ENCODE measurements around the gene KRTAP2-1.
"Not testable (repeated sequence)": the region's sequence is repeated elsewhere in the genome, so short reads cannot be mapped to it uniquely, and the experiment has no call there.

Gene KRTAP2-1

DNA sequence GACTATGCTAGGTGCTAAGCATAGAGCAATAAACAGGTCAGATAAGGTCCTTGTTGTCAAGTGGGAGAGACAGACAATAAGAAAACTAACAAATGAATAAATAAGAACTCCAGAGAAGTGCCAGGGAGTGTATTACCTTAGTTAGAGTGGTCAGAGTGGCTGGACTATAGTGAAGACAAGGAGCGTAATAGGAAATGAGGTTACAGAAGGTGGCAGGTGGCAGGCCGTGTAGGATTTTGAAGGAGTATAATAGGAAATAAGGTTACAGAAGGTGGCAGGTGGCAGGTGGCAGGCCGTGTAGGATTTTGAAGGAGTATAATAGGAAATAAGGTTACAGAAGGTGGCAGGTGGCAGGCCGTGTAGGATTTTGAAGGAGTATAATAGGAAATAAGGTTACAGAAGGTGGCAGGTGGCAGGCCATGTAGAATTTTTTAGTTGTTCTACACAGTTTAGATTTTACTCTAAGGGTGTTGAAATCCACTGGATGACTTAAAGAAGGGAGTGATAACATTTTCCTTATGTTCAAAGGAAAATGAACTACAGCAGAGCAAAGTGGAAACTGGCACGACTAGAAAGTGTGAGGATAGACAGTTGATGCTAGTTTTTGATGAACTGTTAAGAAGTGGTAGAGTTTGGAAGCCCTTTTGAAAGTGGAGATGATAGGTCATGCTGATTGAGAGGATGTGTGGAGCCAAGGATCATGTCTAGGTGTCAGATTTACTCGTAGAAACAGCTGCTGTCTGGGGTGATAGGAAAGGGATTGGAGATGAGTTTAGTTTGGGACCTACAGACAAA is 34.6 kb downstream of the KRTAP2-1 start:
- no peak for DNase-seq (ENCODE audit: low read depth in 2 of 2)

- DNase-seq (ENCODE audit: low read depth in 2 of 2): no peak
These were observed 36.7 kb downstream of the KRTAP2-1 start for GRCh38 chr17:41010441-41010840.

GRCh38 chr17:41009936-41010335 is 37.2 kb downstream of the KRTAP2-1 start:
- DNase-seq (ENCODE audit: low read depth in 2 of 2): no peak

DNA sequence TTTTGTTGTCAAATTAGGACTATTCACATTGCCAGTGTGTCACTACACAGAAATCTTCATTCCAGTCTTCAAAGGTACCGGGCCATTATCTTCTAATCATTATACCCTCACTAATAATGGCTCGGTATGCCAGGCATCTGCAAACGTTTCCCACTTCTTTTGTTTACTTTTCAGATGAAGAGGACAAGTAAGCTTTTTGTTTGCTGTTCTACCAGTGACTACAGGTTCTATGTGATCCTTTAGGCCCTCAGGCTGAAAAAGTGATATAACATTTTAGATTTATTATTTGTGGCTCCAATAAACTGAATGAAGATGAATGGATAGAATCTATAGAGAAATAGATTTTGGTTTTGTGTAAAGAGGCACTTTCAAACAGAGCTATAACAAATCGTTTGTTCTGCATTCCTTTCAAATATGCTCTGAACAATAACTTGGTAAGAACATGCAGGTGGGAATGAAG is 37.8 kb downstream of the KRTAP2-1 start:
- DNase-seq (ENCODE audit: low read depth in 2 of 2): no peak

- DNase-seq (ENCODE audit: low read depth in 2 of 2): no peak
These were observed 38.3 kb downstream of the KRTAP2-1 start, which contains the start of gene KRTAP3-1 for GRCh38 chr17:41008811-41009210. KRTAP3-1 (minus strand) TSS chr17:41009128; CDS start chr17:41009074, 54 bp downstream.

GRCh38 chr17:41004397-41004796 is 42.7 kb downstream of the KRTAP2-1 start:
- DNase-seq (ENCODE audit: low read depth in 2 of 2): no peak

DNA sequence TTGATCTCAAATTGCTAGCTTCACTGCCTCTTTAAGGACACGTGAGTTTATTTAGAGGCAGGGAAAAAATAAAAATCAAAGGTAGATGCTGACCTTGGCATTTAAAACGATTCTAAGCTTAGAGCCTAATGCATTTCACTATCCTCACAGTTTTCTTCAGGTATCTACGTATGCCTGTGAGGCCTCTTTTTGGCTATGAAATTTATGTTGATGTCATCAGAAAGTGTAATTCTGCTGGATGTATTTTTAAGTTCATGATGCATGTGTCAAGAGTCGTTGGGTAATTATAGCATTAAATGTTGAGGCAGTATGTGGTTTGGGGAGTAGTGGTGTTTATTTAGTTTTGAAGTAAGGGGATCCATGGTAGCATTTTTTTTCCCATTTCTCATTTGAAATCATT is 43.2 kb downstream of the KRTAP2-1 start:
- no peak for DNase-seq (ENCODE audit: low read depth in 2 of 2)

DNA sequence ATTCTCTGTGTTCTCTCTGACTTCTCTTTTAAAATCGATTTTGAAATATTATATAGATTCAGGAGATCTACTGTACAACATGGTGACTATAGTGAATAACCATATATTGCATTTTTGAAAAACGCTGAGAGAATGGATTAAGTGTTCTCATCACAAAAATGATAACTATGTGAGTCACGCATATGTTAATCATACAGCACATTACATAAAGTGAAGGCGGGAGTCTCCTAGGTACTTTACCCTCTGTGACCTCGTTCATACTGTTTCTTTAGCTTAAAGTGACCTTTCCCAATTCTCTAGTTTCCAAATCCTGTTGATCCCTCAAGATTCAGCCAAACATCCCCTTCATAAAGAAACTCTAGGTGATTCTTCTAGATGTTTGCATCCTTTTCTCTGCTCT is 44.3 kb downstream of the KRTAP2-1 start:
- DNase-seq (ENCODE audit: low read depth in 2 of 2): no peak

GRCh38 chr17:41001795-41002194 is 45.3 kb downstream of the KRTAP2-1 start:
- DNase-seq (ENCODE audit: low read depth in 2 of 2): no peak

DNA sequence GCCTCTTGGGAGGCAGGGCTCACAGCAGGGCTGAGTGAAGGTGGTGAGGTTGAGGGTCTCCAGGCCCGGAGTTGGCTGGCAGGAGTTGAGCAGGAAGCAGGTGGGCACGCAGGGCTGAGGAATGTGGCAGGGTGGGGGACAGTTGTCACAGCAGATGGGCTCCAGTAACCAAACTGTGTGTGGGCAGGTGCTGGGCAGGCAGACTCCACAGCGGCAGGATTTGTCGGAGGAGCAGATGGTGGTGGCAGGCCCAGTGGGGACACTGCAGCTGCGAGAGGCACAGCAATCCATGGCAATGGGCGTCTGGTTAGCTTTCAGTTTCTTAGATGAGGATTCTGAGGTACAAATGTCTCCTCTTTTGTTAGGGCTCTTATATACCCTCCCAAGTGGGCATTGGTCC is 47.6 kb downstream of the KRTAP2-1 start, which contains the start of gene KRTAP3-2:
Gene KRTAP3-2 (minus strand): TSS at position 344 of the 400 bp plus-strand sequence. CDS start 53 bp downstream, at position 291.
- not testable (repeated sequence) for DNase-seq (ENCODE audit: low read depth in 2 of 2)

- no peak for DNase-seq (ENCODE audit: low read depth in 2 of 2)
These were observed 49.8 kb downstream of the KRTAP2-1 start for GRCh38 chr17:40997361-40997760.

GRCh38 chr17:40996829-40997228 is 50.3 kb downstream of the KRTAP2-1 start:
- DNase-seq (ENCODE audit: low read depth in 2 of 2): no peak

All from stimulated activated CD8-positive, alpha-beta memory T cell treated with anti-CD3 and anti-CD28 coated beads, Interleukin-7, amount 100 ng/mL, for 4 hours (primary cell).